Colonic mucosa (tissue), 4 donors: Measurements from ENCODE around the gene CMC1. TPM values are rescaled to one million over a fixed set of nuclear protein-coding genes. Genes with fewer than 3 reads are reported as not detected.

ENCODE experiments used
- DNase-seq: peaks from one replicate; pipeline ENCODE4 v3.0.0-alpha.2; 2020
- H3K27ac ChIP-seq: fragments of 200-600 bp; one replicate; pipeline ENCODE4 v1.8.0; 2021
- H3K27me3 ChIP-seq: fragments of 200-600 bp; one replicate; pipeline ENCODE4 v1.8.0; 2021
- H3K36me3 ChIP-seq: fragments of 200-600 bp; one replicate; pipeline ENCODE4 v1.8.0; 2021
- H3K4me1 ChIP-seq: fragments of 200-600 bp; one replicate; pipeline ENCODE4 v1.8.0; 2021; ENCODE audit warnings: mild to moderate bottlenecking
- H3K4me3 ChIP-seq: fragments of 200-600 bp; one replicate; pipeline ENCODE4 v1.8.0; 2021
- H3K9ac ChIP-seq, 2 donors: one replicate each; pipeline ENCODE4 v1.7.0; 2013; ENCODE audit warnings: control low read depth in 2 of 2, low read depth in 2 of 2, low read length in 2 of 2
- H3K9me3 ChIP-seq: fragments of 200-600 bp; one replicate; pipeline ENCODE4 v1.8.0; 2021
- intact Hi-C: fragments of 100-400 bp; cut with DNase I; formaldehyde crosslinking; loops from one replicate; pipeline ENCODE4 v1.14.1; 2022
- total RNA-seq, 2 donors: library from RNA; stranded (reverse); fragmentation: NEBNext Ultra II Directional in 1 of 2; extraction: Animal tissue kit (Norgen Biotek cat#: 25700) in 1 of 2; gene quantifications; one replicate each; pipeline ENCODE4 v1.2.1, GENCODE V29; 2021
- TF ChIP-seq, protein P1 (sequence below): fragments of 200-600 bp; IDR thresholded peaks from one replicate; pipeline ENCODE4 v1.8.0; 2022; ENCODE audit warnings: antibody characterized with exemption, mild to moderate bottlenecking
- donor health status: healthy.
- donor health status: DM: no; HTN: no; CAD: no.
- donor health status: DM: no; HTN: no; CAD: no.

Gene CMC1
- total RNA-seq, 2 donors from 2014 or later = 29.7 to 41.5 TPM

GRCh38 chr3:28218917-28219198, 22.6 kb upstream of the CMC1 start:
- Histone ChIP-seq H3K4me3 (no peak overlapping the region), H3K36me3 (no peaks in the 10 kb centered on the region), H3K9me3 (no peaks in the 10 kb centered on the region), H3K27me3 (no peaks in the 10 kb centered on the region), H3K4me1 (no peaks in the 10 kb centered on the region), H3K9ac (no peak overlapping the region), H3K27ac (no peak overlapping the region)
- DNase-seq = no peak
- TF ChIP-seq, protein P1, sequence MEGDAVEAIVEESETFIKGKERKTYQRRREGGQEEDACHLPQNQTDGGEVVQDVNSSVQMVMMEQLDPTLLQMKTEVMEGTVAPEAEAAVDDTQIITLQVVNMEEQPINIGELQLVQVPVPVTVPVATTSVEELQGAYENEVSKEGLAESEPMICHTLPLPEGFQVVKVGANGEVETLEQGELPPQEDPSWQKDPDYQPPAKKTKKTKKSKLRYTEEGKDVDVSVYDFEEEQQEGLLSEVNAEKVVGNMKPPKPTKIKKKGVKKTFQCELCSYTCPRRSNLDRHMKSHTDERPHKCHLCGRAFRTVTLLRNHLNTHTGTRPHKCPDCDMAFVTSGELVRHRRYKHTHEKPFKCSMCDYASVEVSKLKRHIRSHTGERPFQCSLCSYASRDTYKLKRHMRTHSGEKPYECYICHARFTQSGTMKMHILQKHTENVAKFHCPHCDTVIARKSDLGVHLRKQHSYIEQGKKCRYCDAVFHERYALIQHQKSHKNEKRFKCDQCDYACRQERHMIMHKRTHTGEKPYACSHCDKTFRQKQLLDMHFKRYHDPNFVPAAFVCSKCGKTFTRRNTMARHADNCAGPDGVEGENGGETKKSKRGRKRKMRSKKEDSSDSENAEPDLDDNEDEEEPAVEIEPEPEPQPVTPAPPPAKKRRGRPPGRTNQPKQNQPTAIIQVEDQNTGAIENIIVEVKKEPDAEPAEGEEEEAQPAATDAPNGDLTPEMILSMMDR = no peak
- intact Hi-C loops = no loop called here

DNA sequence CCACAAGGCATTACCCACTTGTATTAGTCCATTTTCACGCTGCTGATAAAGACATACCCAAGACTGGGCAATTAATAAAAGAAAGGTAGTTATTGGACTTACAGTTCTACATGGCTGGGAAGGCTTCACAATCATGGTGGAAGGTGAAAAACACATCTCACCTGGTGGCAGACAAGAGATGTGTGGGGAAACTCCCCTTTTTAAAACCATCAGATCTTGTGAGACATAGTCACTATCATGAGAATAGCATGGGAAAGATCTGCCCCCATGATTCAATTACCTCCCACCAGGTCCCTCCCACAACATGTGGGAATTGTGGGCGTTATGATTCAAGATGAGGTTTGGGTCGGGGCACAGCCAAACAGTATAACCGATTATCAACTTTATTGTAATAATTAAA, 17.0 kb upstream of the CMC1 start:
- Histone ChIP-seq H3K9ac (no peak overlapping the region), H3K4me1 (no peaks in the 10 kb centered on the region), H3K36me3 (no peaks in the 10 kb centered on the region), H3K4me3 (no peak overlapping the region), H3K27me3 (no peaks in the 10 kb centered on the region), H3K27ac (no peak overlapping the region), H3K9me3 (no peaks in the 10 kb centered on the region)
- no peak for DNase-seq
- intact Hi-C loops = no loop called here
- TF ChIP-seq, protein P1 = no peak

GRCh38 chr3:28226020-28226419, 15.4 kb upstream of the CMC1 start:
- Histone ChIP-seq H3K27ac (no peak overlapping the region), H3K27me3 (no peaks in the 10 kb centered on the region), H3K4me1 (no peaks in the 10 kb centered on the region), H3K4me3 (no peak overlapping the region), H3K9ac (no peak overlapping the region), H3K36me3 (no peaks in the 10 kb centered on the region), H3K9me3 (no peaks in the 10 kb centered on the region)
- no peak for DNase-seq
- TF ChIP-seq, protein P1 = no peak
- intact Hi-C loops = no loop called here

GRCh38 chr3:28228623-28229022, 12.8 kb upstream of the CMC1 start:
- no peak overlapping the region for H3K27ac ChIP-seq
- DNase-seq = no peak

DNA sequence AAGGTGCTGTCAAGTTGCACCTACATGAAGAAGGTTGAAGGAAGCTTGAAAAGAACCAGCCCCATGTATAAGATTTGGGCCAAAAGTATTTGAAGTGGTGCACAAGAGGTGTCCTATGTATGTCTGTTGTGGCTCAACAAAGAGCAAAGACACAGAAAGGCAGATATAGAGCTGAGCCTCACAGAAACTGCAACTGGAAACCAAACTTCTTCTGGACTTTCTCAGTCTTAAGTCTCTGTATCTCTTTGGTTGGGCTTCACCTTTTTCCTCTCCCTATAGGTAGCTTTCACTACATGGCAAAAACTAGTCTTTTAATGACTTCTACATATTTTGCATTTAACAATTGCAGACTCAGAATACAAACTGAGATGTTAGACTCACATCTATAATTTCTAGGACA, 8.8 kb upstream of the CMC1 start:
- intact Hi-C loops = no loop called here
- Histone ChIP-seq H3K4me1 (no peaks in the 10 kb centered on the region), H3K27ac (no peak overlapping the region), H3K9me3 (no peaks in the 10 kb centered on the region), H3K9ac (no peak overlapping the region), H3K36me3 (no peaks in the 10 kb centered on the region), H3K27me3 (no peaks in the 10 kb centered on the region), H3K4me3 (no peak overlapping the region)
- no peak for DNase-seq
- TF ChIP-seq, protein P1 = no peak

More at GRCh38 chr3:28228623-28229022, 12.8 kb upstream of the CMC1 start:
- H3K9ac ChIP-seq = no peak overlapping the region
- no peaks in the 10 kb centered on the region for H3K9me3 ChIP-seq
- no peaks in the 10 kb centered on the region for H3K36me3 ChIP-seq
- intact Hi-C loops = no loop called here
- no peak overlapping the region for H3K4me3 ChIP-seq
- TF ChIP-seq, protein P1 = no peak
- no peaks in the 10 kb centered on the region for H3K27me3 ChIP-seq
- H3K4me1 ChIP-seq = no peaks in the 10 kb centered on the region

GRCh38 chr3:28234454-28234853, 7.0 kb upstream of the CMC1 start:
- Histone ChIP-seq H3K27me3 (no peaks in the 10 kb centered on the region), H3K27ac (no peak overlapping the region), H3K4me3 (no peak overlapping the region), H3K36me3 (no peaks in the 10 kb centered on the region), H3K9ac (no peak overlapping the region), H3K9me3 (no peaks in the 10 kb centered on the region), H3K4me1 (no peaks in the 10 kb centered on the region)
- TF ChIP-seq, protein P1 = no peak
- intact Hi-C loops = no loop called here
- DNase-seq = no peak
